Measurements from ENCODE around the gene SAFB2.

The SAFB2 gene

DNA sequence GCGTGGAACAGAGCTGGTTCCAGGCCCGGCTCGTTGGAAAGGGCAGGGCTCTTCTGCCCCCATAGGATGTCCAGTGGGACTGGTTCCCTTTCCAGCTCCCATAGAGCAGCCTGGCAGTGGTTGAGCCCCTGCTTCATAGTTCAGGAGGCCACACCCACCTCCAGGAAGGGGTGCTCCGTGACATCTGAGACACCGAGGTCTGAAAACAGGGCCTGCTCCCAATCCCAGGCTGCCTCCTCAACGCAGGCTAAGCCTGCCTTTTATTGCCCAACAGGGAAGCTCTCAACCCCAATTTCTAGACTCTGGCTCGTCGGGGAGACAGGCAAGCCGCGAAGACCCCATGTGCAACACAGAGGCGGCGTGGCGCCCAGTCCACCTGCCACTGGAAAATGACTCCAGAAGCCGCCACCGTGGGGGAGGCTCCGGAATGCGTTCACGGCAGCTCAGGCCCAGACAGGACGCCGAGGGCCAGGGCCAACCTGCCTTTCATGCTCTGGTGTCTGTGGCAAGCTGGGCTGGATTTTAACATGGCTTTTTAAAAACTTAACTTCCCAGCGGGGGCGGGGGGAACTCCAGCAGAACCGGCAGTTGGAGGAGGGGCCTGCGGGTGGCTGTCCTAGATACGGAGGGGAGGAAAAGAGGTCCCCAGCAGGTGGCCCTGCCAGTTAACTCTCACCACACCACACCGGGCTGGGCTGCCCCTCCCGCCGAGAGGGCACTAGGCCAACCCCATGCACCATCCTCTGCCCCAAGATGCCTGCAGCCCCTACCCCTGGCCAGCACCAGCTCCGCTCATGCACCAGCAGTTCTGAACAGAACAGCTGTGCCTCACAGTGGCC, 36.9 kb downstream of the SAFB2 start:
- peak in 1 of 2 donors; percentile 7 for DNase-seq (ENCODE audit: extremely low read depth in 1 of 2, low read depth in 1 of 2)

GRCh38 chr19:5580161-5580571, 42.4 kb downstream of the SAFB2 start:
- DNase-seq (ENCODE audit: extremely low read depth in 1 of 2, low read depth in 1 of 2) = no peak

DNA sequence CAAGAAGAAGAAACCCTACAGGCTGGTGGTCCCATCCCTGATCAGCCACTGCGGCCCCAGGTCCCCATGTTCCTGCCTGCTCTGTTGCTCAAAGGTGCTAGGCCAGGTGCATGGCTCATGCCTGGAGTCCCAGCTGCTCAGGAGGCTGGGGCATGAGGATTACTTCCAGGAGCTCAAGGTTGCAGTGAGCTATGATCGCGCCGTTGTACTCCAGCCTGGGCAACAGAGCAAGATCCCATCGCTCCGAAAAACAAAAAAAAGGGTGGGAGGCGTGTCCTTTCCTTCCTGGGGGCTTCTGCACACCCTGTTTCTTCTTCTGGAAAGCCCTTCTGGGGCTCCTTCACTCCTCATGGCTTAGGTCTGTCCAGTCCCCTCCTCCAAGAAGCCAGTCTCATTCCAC, 42.9 kb downstream of the SAFB2 start:
- DNase-seq (ENCODE audit: extremely low read depth in 1 of 2, low read depth in 1 of 2) = no peak

- DNase-seq (ENCODE audit: extremely low read depth in 1 of 2, low read depth in 1 of 2) = no peak
These were observed 43.3 kb downstream of the SAFB2 start for GRCh38 chr19:5579286-5579685.

DNA sequence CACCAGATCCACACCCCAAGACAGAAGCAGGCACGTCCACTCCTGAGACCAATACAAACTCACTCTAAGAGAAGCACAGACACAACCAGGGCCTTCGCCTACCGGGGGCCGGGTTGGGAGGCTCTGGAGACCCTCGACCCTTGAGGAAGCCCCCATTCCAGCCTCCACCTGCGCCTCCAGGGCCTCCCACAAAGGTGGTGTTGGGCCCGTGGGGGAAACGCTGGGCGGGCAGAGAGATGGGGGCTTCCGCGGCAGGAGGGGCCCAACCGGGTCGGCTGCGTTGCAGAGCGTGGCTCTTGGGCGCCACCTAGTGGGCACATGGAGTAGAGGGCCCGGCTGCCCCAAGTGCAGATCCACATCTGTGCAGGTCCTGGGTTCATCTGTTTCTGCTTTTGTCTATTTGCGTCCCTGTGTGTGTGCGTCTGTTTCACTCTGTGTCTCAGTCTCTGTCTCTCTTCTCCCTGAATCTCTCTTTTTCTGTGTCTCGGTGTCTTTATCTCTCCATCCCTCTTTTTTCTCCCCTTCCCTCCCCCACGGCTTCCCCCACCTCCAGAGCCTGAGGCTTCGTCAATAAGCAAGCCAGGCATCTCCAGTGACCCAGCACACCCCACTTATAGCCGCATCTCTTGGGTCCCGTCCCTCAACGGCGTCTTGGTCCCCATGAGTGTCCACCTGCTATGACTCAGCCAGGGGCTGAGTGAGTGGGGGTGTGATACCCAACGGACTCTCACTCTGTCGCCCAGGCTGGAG, 44.3 kb downstream of the SAFB2 start:
- DNase-seq (ENCODE audit: extremely low read depth in 1 of 2, low read depth in 1 of 2) = peak; percentile 18 to 61

DNA sequence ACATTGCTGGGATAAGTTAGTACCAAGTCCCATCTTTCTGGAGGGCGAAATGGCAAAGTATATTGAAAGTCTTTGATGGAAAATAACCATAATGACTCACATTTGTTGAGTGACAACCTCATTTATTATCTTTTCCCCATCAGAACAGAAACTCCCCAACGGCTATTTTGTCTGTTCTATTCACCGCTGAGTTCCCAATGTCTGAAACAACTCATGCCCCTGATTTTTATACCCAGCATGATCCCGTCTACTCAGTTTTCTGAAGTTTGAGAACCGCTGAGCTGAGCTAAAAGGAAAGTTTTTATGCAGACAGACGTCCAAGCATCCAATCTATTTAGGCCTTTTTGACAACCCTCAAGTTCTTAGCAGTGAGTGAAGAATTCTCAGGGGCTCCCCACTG, 47.0 kb downstream of the SAFB2 start:
- no peak for DNase-seq (ENCODE audit: extremely low read depth in 1 of 2, low read depth in 1 of 2)

GRCh38 chr19:5572556-5573286, 49.9 kb downstream of the SAFB2 start:
- DNase-seq (ENCODE audit: extremely low read depth in 1 of 2, low read depth in 1 of 2) = no peak

GRCh38 chr19:5571777-5572176, 50.8 kb downstream of the SAFB2 start:
- no peak for DNase-seq (ENCODE audit: extremely low read depth in 1 of 2, low read depth in 1 of 2)

DNA sequence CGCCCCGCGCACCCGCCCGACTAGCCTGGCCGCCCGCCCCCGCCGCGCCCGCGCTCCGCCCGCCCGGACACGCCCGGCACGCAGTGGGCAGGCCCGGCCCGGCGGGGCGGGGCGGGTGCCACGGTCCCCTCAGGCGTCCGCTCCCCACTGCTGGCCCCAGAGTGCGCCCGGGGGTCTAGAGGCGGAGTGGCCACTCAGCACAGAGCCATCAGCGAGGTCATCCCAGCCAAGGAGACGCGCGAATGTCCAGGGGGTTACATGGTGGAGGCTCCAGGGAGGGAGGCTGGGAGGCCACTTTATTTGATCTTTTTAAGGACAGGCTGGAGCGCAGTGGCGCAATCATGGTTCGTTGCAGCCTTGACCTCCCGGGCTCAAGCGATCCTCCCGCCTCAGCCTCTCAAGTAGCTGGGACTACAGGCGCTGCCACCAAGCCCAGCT, 54.6 kb downstream of the SAFB2 start:
- no peak for DNase-seq (ENCODE audit: extremely low read depth in 1 of 2, low read depth in 1 of 2)

DNA sequence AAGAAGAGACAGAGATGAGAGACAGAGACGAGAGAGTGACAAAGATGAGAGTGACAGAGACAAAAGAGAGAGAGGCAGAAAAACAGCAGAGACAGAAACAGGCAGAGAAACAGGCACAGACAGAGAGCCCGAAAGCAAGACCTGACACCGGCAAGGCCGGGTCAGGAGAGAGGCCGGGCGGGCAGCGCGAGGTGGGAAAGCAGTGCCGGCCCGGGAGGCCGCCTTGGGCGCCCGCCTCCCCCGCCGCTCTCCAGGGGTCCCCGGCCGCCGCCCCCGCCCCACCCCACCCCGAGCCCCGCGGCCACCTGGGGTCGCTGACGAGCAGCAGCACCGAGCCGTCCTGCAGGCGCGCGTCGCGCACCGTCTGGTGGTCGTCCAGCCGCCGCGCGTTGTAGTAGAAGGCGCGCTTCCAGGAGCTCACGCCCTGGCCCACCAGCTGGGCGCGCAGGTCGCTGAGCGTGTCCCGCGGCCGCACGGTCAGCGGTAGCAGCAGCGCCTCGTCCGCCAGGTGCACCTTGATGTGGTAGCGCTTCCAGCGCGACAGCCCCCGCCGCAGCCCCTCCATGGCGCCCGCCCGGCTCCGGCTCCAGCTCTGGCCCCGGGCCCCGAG, 55.1 kb downstream of the SAFB2 start, which contains the start of gene TINCR:
Gene TINCR, minus strand, starts transcription at position 594 of the 610 bp plus-strand sequence.
- no peak for DNase-seq (ENCODE audit: extremely low read depth in 1 of 2, low read depth in 1 of 2)

- no peak for DNase-seq (ENCODE audit: extremely low read depth in 1 of 2, low read depth in 1 of 2)
These were observed 57.6 kb downstream of the SAFB2 start for GRCh38 chr19:5564930-5565329.

DNA sequence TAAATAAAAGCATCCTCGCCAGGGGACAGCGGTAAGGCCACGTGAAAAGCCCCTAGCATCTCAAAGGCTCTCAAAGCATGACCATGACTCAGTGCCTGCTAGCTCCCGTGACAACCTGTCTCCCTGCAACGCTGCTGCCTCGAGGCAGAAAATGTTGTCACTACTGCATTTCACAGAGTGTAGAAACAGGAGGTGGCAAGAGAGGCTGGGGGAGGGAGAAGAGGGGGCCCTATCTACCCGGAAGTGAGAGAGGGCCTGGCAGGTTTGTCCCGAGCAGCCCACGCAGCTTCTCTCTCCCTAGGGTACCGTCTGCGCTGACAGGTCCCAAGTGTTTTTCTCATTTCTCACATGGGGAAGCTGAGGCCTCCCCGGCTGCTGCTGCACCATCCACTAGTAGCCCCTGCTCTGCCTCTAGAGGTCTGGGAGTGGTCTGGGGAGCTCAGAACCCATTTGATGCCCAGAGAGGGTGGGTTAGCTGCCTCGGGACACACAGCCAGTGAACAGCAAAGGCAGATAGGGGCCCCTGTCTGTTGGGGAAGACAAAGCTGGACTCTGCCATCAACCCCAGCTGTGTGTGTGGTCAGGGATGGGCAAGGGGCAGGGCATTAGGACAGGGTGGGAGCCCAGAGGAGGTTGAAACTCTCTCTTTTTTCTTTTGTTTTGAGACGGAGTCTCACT, 58.5 kb downstream of the SAFB2 start:
- DNase-seq (ENCODE audit: extremely low read depth in 1 of 2, low read depth in 1 of 2) = no peak

DNA sequence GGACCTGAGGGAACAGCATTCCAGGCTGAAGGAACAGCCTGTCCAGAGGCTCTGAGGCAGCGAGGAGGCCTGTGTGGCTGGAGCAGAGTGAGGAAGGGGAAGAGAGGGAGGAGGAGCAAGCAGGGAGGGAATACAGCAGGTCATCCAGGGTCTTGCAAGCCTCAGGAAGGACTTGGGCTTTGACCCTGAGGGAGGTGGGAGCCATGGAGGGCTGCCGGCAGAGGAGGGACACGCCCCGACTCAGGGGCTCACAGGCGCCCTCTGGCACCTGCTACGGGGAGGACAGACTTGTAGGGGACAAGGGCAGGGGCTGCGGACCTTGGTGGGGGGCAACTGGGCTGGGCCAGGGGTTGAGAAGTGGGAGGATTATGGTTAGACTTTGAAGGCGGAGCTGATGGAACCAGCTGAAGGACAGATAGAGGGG, 59.6 kb downstream of the SAFB2 start:
- no peak for DNase-seq (ENCODE audit: extremely low read depth in 1 of 2, low read depth in 1 of 2)

DNA sequence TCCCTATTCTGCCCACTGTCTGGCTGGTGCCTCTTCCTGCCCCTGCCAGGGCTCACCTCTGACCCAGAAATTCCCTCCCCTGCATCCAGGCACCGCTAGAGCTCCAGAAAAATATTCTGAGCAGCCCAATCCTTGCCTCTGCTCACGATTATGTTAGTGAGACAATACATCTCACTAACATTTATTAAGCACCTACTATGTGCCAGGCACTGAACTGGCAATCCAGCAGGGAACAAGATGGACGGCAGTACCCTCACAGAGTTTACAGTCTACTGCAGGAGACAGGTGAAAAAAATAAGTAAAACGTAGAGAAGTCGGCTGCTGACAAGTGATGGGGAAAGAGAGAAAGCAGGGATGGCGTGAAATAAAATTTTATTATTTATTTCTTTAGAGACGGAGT, 60.3 kb downstream of the SAFB2 start:
- DNase-seq (ENCODE audit: extremely low read depth in 1 of 2, low read depth in 1 of 2) = no peak

DNA sequence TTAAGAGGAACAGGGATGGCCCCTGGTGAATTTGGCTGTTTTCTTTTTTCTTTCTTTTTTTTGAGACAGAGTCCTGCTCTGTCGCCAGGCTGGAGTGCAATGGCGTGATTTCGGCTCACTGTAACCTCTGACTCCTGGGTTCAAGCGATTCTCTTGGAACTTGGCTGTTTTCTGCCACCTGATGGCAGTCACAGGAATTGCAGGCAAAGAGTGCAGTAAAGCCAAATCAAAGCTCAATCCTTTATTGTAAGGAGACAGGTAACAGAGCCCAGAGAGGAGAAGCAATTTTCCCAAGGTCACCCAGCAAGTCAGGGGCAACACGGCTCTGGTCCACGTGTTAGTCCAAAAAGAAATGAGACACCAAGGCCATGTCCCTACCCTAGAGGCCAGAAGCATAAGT, 61.0 kb downstream of the SAFB2 start:
- DNase-seq (ENCODE audit: extremely low read depth in 1 of 2, low read depth in 1 of 2) = no peak

- DNase-seq (ENCODE audit: extremely low read depth in 1 of 2, low read depth in 1 of 2) = no peak
These were observed 62.4 kb downstream of the SAFB2 start for GRCh38 chr19:5560156-5560555.

DNA sequence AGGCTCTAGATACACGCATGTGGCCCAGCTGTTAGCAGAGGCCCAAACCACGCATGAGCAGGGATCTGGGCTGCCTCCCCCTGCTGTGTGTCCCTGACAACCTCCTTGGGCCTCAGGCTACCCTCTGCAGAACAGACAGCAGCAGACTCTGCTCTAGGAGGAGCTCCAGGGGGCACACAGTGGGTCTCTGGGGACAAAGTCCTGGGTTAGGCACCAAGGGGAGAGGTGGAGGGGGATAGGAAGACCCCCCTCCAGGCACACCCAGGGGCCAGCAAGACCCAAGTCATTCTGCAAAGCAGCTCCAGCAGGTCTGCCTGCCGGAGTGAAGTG, 62.8 kb downstream of the SAFB2 start:
- no peak for DNase-seq (ENCODE audit: extremely low read depth in 1 of 2, low read depth in 1 of 2)

DNA sequence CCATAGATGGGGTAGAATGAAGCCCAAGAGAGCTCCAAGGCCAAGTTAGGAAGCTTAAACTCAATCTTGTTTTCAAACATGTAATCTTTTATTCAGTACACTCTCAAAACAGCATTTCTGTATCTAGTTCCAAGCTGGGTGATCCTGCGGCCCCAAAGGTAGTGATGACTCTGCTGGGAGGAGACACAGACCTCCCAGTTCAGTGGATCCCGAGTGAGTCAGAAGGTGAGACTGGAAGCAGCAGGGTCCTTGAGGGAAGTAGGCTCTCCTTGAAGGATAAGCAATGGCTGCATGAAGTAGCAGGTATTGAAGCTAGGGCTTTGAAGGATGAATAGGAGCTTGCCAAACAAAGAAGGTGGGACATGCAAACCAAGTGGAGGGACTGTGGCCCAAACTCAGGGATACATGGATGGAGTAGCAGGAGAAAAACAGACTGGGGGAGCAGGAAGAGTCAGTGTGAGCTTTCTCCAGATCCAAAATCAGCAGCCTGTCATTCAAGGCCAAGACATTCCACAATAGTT, 64.4 kb downstream of the SAFB2 start:
- DNase-seq (ENCODE audit: extremely low read depth in 1 of 2, low read depth in 1 of 2) = no peak

DNA sequence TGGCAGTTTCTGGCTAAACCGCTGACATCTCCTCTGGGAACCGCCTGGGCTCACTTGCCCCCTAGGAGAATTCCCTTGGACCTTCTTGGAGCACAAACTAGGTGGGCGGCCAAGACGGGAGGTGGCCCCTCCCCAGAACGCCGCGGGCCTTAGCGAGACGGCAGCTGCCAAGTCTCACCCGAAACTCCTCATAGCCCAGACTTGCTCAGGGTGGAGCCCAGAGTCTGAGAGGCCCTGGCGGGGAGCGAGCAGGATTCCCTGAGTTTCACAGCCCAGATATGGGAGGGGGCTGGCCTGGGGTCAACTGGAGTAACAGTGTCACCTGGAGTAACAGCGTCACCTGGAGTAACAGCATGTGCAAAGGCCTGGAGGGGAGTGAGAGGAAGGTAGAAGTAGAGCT, 64.9 kb downstream of the SAFB2 start:
- no peak for DNase-seq (ENCODE audit: extremely low read depth in 1 of 2, low read depth in 1 of 2)

DNA sequence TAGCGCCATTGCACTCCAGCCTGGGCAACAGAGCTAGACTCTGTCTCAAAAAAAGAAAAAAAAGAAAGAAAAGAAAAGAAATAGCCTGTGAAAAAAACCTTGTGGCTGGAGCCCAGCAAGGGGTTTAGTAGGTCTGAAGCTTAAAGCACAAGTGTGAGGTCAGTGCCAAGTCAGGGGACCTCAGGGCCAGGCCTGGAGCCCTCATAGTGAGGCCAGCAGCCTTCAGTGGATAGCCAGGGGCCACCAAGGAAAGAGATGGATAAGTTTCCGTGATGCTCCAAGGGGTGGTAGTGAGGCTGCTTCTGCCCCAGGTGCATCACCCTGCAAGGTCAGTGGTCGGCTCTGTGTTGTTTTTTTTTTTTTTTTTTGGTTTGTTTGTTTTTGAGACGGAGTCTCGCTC, 67.7 kb downstream of the SAFB2 start:
- no peak for DNase-seq (ENCODE audit: extremely low read depth in 1 of 2, low read depth in 1 of 2)
